ENCODE results near the gene DMBX1.
A peak's percentile ranks its signal among the peaks of the same experiment; 100 is the strongest.

The DMBX1 gene

DNA sequence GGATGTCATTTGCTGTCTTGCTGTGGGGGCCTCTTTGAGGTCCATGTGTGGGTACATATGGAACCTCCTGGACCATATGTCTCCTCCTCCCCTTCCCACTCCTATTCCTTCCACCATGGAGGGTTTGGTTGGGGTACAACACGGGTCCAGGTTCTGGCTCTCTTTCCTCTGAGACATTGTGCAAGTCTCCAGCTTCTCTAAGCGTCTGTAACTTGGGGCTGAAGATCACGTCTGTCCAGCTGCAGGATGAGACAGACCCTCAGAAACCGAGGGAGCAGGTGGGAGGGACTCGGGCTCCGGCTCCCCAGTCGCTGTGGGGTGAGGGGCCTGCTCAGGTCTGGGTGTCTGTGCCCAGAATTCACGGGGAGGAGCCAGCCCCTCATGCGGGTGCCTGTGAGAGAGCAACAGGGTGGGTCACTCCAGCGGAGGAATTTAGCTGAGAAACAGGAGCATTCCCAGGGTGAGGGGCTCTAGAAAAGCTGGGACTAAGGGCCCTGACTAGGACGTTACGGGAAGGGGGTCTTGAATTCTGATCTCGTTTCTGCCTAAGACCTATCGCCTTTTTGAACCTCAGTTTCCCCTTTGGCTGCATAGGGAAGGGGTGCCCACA lies 42.0 kb upstream of the DMBX1 start:
- DNase-seq (ENCODE audit: low read depth), result no peak
- TF ChIP-seq CTCF (conservative IDR thresholded peaks at IDR 0.05; ENCODE audit: low read depth, low read length), result no peak
- H3K4me3 ChIP-seq (ENCODE audit: low read length), result no peak overlapping the region

GRCh38 chr1:46448109-46448911 lies 41.3 kb upstream of the DMBX1 start:
- peak overlapping the region; percentile 17 for H3K4me3 ChIP-seq (ENCODE audit: low read length)
- no peak for DNase-seq (ENCODE audit: low read depth)
- TF ChIP-seq CTCF (conservative IDR thresholded peaks at IDR 0.05; ENCODE audit: low read depth, low read length), result no peak

DNA sequence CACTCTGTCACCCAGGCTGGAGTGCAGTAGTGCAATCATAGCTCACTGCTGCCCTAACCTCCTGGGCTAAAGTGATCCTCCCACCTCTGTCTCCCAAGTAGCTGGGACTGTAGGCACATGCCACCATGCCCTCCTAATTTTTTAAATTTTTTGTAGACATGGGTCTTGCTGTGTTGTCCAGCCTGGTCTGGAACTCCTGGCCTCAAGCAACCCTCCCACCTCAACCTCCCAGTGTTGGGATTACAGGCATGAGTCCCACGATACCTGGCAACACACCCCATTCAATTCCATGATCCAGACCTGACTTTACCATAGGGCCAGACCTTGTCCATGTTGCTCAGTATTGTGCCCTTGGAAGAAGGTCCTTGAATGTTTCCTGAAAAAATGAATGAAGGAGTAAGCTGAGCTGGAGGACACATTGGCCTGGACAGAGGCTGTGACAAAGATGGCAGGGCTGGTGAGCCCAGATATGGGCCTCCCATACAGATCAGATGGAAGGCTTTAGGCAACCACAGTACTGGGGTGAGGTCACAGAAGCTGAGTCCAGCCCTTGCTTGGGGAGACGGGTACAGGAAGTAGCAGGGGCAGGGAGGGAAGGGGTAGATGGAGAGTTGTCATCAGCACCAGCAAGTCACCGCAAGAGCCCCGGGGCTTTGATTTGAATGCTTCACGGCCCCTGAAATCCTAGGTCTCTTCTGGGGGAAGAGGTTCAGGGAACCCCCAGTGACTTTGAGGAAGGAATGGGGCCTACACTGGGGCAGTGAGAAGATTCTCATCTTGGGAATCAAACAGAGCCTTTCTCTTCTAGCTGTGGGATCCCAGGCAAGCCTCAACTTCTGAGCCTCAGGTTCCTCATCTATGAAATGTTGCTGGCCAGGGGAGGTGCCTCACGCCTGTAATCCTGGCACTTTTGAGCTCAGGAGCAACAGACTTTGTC lies 40.1 kb upstream of the DMBX1 start:
- DNase-seq (ENCODE audit: low read depth), result no peak
- TF ChIP-seq CTCF (conservative IDR thresholded peaks at IDR 0.05; ENCODE audit: low read depth, low read length), result no peak
- H3K4me3 ChIP-seq (ENCODE audit: low read length), result no peak overlapping the region

DNA sequence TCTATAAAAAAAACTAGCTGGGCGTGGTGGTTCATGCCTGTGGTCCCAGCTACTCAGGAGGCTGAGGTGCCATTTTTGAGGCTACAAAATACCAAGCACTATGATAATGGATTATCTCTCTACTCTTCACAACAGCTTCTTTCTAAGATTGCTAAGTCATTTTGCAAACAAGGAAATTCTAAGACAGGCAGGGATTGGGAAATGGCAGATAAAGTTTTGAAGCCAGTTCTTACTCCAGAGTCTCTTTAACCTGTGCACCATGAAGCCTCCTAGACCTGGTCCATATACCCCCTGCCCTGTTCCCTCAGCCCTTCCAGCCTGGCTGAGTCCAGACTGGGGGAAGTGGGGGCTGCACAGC lies 39.5 kb upstream of the DMBX1 start:
- H3K4me3 ChIP-seq (ENCODE audit: low read length), result no peak overlapping the region
- no peak for DNase-seq (ENCODE audit: low read depth)
- no peak for TF ChIP-seq CTCF (conservative IDR thresholded peaks at IDR 0.05; ENCODE audit: low read depth, low read length)

DNA sequence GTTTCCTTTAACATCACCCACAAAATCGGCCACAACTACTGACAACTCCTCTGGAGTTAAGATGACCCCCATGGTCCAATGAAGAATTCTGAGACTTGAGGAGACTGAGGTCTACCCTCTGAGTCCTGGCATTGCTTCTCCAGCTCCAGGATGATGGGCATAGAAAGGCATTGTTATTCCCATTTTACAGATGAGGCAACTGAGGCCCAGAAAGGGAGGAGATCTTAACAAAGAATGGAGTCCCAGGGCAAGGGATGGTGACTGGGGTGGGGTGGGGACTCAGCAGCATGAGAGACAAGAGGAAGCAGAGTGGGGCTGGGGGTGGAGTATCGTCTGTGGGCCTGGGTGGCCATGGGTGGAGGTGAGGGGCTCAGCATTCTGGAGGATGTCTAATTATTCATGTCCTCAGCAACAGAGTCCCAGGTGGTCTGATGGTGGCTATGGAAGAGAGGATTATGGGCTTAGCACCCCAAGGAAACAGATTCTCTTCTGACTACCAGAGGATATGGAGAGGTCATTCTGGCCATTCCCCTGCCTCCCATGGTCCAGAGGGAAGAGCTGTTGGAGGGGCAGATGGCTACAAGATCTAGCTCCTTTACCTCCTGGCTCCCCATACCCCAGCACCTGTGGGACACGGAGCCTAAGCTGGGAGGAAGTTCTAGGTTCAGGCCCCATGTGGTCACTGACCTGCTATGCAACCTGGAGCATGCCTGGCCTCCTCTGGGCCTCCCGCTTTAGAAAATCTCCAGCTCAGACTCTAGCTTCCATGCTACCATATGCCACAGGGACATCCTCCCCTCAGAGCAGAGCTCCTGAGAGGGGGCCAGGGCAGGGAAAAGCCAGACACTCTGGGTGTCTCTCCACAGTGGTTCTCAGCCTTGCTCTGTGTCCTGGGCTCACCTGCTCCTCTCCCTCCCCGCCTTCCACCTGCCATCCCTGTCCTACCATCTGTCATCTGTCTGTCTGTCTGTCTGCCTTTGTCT lies 37.4 kb upstream of the DMBX1 start:
- H3K4me3 ChIP-seq (ENCODE audit: low read length), result no peak overlapping the region
- TF ChIP-seq CTCF (conservative IDR thresholded peaks at IDR 0.05; ENCODE audit: low read depth, low read length), result no peak
- DNase-seq (ENCODE audit: low read depth), result no peak

DNA sequence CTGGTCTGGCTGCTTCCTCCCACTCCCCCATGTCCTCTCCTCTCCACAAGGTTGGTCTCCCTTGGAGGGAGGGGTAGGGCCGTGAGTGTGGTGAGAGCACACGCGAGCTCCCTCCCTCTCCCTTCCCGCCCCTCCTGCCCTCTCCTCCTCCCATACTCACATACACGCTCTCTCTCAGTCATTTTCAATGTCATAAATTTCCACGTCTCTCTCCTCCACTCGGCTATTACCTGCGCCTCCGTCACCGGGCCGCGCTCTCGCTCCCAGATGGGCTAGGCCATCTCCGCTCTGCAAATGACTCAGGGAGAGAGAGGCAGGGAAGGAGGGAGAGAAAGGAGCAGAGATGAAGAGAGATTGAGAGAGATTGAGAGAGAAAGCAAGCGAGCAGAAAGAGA lies 36.7 kb upstream of the DMBX1 start:
- DNase-seq (ENCODE audit: low read depth), result no peak
- no peak overlapping the region for H3K4me3 ChIP-seq (ENCODE audit: low read length)
- no peak for TF ChIP-seq CTCF (conservative IDR thresholded peaks at IDR 0.05; ENCODE audit: low read depth, low read length)

Data from retinal pigment epithelial cell (primary cell).